GM19239 (cell line): ENCODE measurements around the gene ASMT.

Source experiments
- DNase-seq: peaks from one replicate; pipeline ENCODE4 v3.0.0; 2011; ENCODE audit warnings: low spot score; ENCODE audit not compliant: insufficient read length
- FAIRE-seq: peaks from 2 replicates; lab custom pipeline; 2011; peaks lifted over from hg19 to GRCh38; lab: Jason Lieb, UNC

ASMT gene

DNA sequence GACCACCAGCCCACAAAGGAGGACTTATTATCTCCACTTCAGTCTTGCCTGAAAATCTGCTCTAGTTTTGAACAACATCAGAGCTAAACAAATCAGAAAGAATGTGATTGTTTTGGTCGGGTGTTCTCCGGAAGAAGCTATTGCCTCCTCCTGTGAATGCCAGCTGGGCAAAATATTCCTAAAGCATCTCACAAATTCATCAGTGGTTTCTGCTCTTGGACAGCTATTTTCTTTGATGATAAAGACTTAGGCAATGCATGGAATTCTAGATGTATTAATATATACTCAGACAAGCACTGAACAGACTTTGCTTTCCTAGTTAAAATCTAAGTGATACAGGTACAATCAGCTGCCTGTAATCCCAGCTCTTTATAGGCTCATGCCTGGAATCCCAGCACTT is 71.8 kb downstream of the ASMT start:
- DNase-seq (no peak), FAIRE-seq (no peak)
